Left lung (tissue), 10 donors: Measurements from ENCODE around the gene PERP. TPM values are rescaled to one million over a fixed set of nuclear protein-coding genes. Genes with fewer than 3 reads are reported as not detected.

Source experiments
- ATAC-seq: fragments of 200-7000 bp; cut with Tn5 transposase; one replicate; pipeline ENCODE4 v1.9.1; 2020; ENCODE audit warnings: moderate library complexity
- DNase-seq, 4 donors: peaks; one replicate each; pipeline ENCODE4 v3.0.0-alpha.2; 2013 to 2020
- H3K27ac ChIP-seq, 2 donors: fragments of 200-600 bp; sonication (generic) in 1 of 2; one replicate each; pipeline versions ENCODE4 v1.5.0 to v1.8.0; 2020 to 2021
- H3K27me3 ChIP-seq, 2 donors: fragments of 200-600 bp; sonication (generic) in 1 of 2; one replicate each; pipeline versions ENCODE4 v1.5.0 to v1.8.0; 2020 to 2021
- H3K36me3 ChIP-seq, 2 donors: fragments of 200-600 bp; sonication (generic) in 1 of 2; one replicate each; pipeline versions ENCODE4 v1.5.0 to v1.8.0; 2020 to 2021
- H3K4me1 ChIP-seq, 2 donors: fragments of 200-600 bp; one replicate each; pipeline ENCODE4 v1.8.0; 2021
- H3K4me3 ChIP-seq, 2 donors: fragments of 200-600 bp; sonication (generic) in 1 of 2; one replicate each; pipeline versions ENCODE4 v1.5.0 to v1.8.0; 2020 to 2021; ENCODE audit warnings: mild to moderate bottlenecking in 1 of 2
- H3K9me3 ChIP-seq, 2 donors: fragments of 200-600 bp; sonication (generic) in 1 of 2; one replicate each; pipeline versions ENCODE4 v1.5.0 to v1.8.0; 2020 to 2021
- CTCF ChIP-seq, 2 donors: fragments of 200-600 bp; sonication (generic) in 1 of 2; IDR thresholded peaks; one replicate each; pipeline versions ENCODE4 v1.5.0 to v1.8.0; 2021; ENCODE audit warnings: antibody characterized with exemption in 2 of 2
- intact Hi-C, 2 donors: fragments of 100-400 bp; cut with DNase I; formaldehyde crosslinking; loops; one replicate each; pipeline versions ENCODE4 v1.11.2 to v1.14.2; 2022
- polyA plus RNA-seq, 6 donors: library from polyadenylated mRNA; unstranded; fragments of 120-200 nt; gene quantifications; one replicate each; pipeline ENCODE4 v1.2.1, GENCODE V29; 2013; ENCODE audit not compliant: insufficient read length in 6 of 6
- total RNA-seq, 2 donors: library from RNA; stranded (reverse); fragmentation: NEBNext Ultra II Directional; extraction: Animal tissue kit (Norgen Biotek cat#: 25700); gene quantifications; one replicate each; pipeline ENCODE4 v1.2.1, GENCODE V29; 2021
- donor health status: DM: no; HTN: yes; CAD: no.
- donor health status: DM: no; HTN: no; CAD: no.

Gene PERP
- total and polyA plus RNA-seq, 8 donors = 22.7 to 64.9 (median 25.9) TPM

DNA sequence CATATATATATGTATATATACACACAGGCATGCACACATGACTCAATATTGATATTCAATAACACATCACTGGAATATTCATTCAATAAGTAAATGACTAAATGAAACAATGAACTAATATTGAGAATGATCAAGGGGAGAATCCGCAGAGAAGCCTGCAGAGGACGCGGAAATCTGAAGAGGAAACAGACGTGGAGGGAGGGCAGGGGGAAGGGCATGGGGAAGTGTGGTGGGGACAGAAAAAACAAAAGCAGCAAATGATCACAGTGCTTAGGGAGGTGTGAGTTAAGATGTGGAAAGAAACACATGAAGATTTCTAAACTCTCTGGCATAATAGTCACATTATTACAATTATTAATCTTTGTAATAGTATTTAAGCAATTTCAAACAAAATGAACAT is 14.5 kb downstream of the PERP start:
- intact Hi-C loops = no loop called here
- no peaks in the 10 kb centered on the region for H3K9me3 ChIP-seq
- no peaks in the 10 kb centered on the region for H3K27me3 ChIP-seq
- H3K4me3 ChIP-seq = no peak overlapping the region
- no peak overlapping the region for H3K27ac ChIP-seq
- ATAC-seq (no peak), DNase-seq (no peak)
- H3K4me1 ChIP-seq = no peaks in the 10 kb centered on the region
- no peak for TF ChIP-seq CTCF (IDR thresholded peaks at IDR 0.05)
- peaks cover 0 to 13% of the 10 kb centered on the region in 2 donors for H3K36me3 ChIP-seq

DNA sequence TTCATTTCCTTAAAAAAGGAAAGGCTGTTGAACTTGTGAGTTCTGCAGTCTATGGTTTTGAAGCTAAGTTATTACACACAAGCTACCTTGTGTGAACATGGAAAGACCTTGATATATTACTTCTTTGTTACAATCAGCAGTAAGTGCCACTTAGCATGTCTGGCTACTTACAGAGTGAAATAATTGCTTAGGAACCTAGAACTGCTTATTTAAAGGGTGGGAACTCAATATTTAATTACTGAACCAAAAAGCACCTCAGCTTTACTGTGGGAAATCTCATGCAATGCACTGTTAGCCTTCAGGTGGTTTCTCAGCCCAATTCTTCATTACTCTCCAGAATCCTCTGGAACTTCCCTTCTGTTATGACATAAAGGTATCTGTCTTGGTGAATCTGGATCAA is 17.9 kb downstream of the PERP start:
- H3K27ac ChIP-seq = peak overlapping the region in 1 of 2 donors; percentile 13
- intact Hi-C loops = no loop called here
- DNase-seq = no peak

GRCh38 chr6:138088326-138088762 is 18.9 kb downstream of the PERP start:
- ATAC-seq = peak; percentile 80
- TF ChIP-seq CTCF (IDR thresholded peaks at IDR 0.05) = no peak
- intact Hi-C loops = no loop called here
- DNase-seq = no peak
- no peaks in the 10 kb centered on the region for H3K36me3 ChIP-seq
- H3K27me3 ChIP-seq = peaks cover 0 to 7% of the 10 kb centered on the region in 2 donors
- H3K27ac ChIP-seq = no peak overlapping the region
- H3K4me1 ChIP-seq = no peaks in the 10 kb centered on the region
- no peak overlapping the region for H3K4me3 ChIP-seq
- H3K9me3 ChIP-seq = no peaks in the 10 kb centered on the region

More for the DNA sequence above, 17.9 kb downstream of the PERP start:
- H3K27me3 ChIP-seq = peaks cover 0 to 7% of the 10 kb centered on the region in 2 donors
- TF ChIP-seq CTCF (IDR thresholded peaks at IDR 0.05) = no peak
- peak; percentile 58 for ATAC-seq
- H3K4me3 ChIP-seq = no peak overlapping the region
- H3K36me3 ChIP-seq = peaks cover 0 to under 1% of the 10 kb centered on the region in 2 donors
- no peaks in the 10 kb centered on the region for H3K9me3 ChIP-seq
- no peaks in the 10 kb centered on the region for H3K4me1 ChIP-seq

DNA sequence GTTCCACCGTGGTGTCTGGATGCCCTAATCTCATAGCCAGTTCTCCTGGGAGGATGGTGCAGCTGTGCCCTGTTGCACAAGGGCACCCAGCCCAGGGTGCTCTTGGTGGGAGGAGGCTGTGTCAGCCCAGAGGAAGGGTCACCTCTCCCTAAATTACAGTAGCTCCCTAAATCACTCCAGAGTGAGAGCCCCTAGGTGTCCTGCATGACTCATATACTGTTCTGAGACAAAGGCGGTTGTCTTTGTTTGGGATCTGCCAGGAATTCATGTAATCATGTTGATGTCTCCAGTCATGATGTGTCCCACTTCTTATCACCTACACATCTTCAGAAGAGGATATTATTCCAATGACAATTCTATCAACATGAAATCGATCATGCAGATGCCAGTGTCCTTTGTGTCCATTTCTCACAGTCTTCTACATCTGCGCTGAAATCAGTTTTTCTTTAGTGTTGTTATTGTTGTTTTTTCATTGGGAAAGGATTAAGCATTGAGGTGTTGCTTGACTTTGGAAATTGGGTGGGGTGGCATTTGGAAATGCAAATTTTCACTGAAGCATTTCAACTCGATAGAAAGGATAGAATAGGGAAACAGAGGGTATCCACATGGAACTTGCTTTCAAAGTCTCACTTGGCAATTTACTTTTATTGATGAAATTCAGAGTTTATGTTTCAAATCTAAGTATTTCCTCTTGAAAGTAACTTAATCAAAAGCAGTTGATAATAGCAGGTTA is 19.5 kb downstream of the PERP start:
- no peak for ATAC-seq
- no peak overlapping the region for H3K27ac ChIP-seq
- H3K4me1 ChIP-seq = no peaks in the 10 kb centered on the region
- peaks cover 0 to 7% of the 10 kb centered on the region in 2 donors for H3K27me3 ChIP-seq
- no peaks in the 10 kb centered on the region for H3K36me3 ChIP-seq
- intact Hi-C loops = no loop called here
- no peak overlapping the region for H3K4me3 ChIP-seq
- no peak for TF ChIP-seq CTCF (IDR thresholded peaks at IDR 0.05)
- no peak for DNase-seq
- no peaks in the 10 kb centered on the region for H3K9me3 ChIP-seq

DNA sequence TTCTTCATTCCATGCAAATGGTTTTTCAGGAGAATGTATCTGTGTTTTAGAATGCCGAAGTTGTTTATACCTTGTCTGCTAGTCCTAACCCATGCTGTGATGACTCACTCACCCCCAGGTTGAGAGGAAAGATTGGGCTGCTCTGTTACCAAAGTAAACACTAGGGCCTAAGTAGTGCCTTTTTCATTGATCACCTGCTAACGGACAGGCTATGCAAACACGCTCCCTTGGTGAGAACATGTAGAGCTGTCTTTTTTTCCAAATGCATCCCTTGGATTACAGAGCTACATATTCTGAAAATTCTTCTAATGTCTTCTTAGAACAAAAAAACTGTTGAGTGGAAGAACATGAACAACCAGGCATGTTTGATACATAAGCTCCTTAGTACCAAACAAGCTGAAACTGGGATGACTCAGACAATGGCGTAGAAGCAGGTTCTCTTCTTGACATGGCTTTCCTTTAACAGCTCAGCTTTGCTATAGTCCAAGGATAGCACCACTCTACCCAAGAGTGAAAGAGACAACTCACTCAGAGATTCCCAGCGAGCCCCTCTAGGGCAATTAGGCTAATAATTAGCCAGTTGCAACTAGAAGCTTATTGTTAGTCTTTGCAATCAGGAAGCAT is 20.5 kb downstream of the PERP start:
- TF ChIP-seq CTCF (IDR thresholded peaks at IDR 0.05) = no peak
- Histone ChIP-seq H3K27ac (no peak overlapping the region), H3K36me3 (no peaks in the 10 kb centered on the region), H3K9me3 (no peaks in the 10 kb centered on the region), H3K27me3 (peaks cover 0 to 7% of the 10 kb centered on the region in 2 donors), H3K4me3 (no peak overlapping the region), H3K4me1 (no peaks in the 10 kb centered on the region)
- ATAC-seq = peak; percentile 46
- DNase-seq = no peak
- intact Hi-C loops = no loop called here
